Measurements from ENCODE around the gene MRPL53. TPM values are rescaled to one million over a fixed set of nuclear protein-coding genes. Genes with fewer than 3 reads are reported as not detected.

The MRPL53 gene
- total and polyA plus RNA-seq, 2 of the 13 experiments (the other 11 are each of a cell fraction or from before 2014, with no cell fraction given) = 34.3 to 51.9 TPM

- TF ChIP-seq HNRNPL (IDR thresholded peaks at IDR 0.05; ENCODE audit: low read depth, low read length) = 0 out of 2 replicates have a peak, but pooled peaks have one; percentile 67
- peak; percentile 69 for TF ChIP-seq ARID5B (CRISPR knock-in tag; IDR thresholded peaks at IDR 0.05)
- TF ChIP-seq BRD4 (CRISPR knock-in tag; IDR thresholded peaks at IDR 0.05) = peak; percentile 68
- peak; percentile 97 for TF ChIP-seq ZNF350 (CRISPR knock-in tag; IDR thresholded peaks at IDR 0.05; ENCODE audit: borderline replicate concordance, low read depth)
- peak; percentile 7; the same call in 1 of the 2 replicates for TF ChIP-seq ZNF468 (CRISPR knock-in tag; IDR thresholded peaks at IDR 0.05)
- no peak; the same call in 1 of the 2 replicates for TF ChIP-seq AHDC1 (CRISPR knock-in tag; IDR thresholded peaks at IDR 0.05; ENCODE audit: borderline replicate concordance)
- no peak for TF ChIP-seq CSRNP2 (CRISPR knock-in tag; conservative IDR thresholded peaks at IDR 0.05; ENCODE audit: low read depth)
- no peak for TF ChIP-seq ZNF296 (CRISPR knock-in tag; conservative IDR thresholded peaks at IDR 0.05)
- TF ChIP-seq ZNF205 (CRISPR knock-in tag; IDR thresholded peaks at IDR 0.05) = peak; percentile 92
- TF ChIP-seq MTF2 (CRISPR knock-in tag; IDR thresholded peaks at IDR 0.05; ENCODE audit: borderline replicate concordance) = peak; percentile 82
- peak; percentile 18 for TF ChIP-seq SKI (IDR thresholded peaks at IDR 0.05; ENCODE audit: partially characterized antibody)
- TF ChIP-seq ZFY (CRISPR knock-in tag; IDR thresholded peaks at IDR 0.05) = peak; percentile 85
- TF ChIP-seq CREM (IDR thresholded peaks at IDR 0.05) = peak; percentile 98
- no peak for TF ChIP-seq CREM (CRISPR knock-in tag; IDR thresholded peaks at IDR 0.05)
- TF ChIP-seq NFATC3 (CRISPR knock-in tag; IDR thresholded peaks at IDR 0.05) = peak; percentile 81; the same call in 1 of the 2 replicates
These were observed 10.6 kb upstream of the MRPL53 start, which contains the start of the genes CCDC142 and TTC31 (continued) for GRCh38 chr2:74482801-74483674.

Data from HepG2 (cell line).